LNCAP (cell line): ENCODE measurements around the gene TPM4.

Experiments used
- TF ChIP-seq, protein P1 (sequence below): fragments of 450-650 bp; IDR thresholded peaks from 2 replicates; pipeline ENCODE4 v1.5.1; 2017; ENCODE audit warnings: mild to moderate bottlenecking

Gene TPM4

DNA sequence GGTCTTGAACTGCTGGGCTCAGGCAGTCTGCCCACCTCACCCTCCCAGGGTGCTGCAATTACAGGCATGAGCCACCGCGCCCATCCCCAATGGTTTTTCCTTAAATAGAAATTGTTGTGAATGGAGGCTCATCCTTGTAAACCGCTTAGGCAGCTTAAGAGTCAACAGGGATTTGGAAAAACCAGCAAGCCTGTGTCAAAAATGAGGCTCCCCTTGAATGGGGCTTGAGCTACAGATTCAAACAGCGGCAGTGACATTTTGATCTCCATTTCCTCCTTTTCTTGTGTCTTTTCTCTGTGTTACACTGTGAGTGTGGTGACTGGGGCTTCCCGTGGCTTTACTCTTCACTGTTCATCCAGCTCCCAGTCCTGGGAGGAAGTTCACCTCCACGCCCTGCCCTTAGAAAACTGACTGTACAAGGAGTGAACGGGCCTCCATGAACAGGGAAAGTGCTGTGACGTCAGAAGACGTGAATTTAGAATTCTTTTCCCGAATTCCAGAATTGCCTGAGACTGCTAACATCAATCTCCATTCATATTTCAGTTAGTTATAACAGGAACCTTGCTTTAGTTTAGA, 20.1 kb downstream of the TPM4 start:
- TF ChIP-seq, protein P1, sequence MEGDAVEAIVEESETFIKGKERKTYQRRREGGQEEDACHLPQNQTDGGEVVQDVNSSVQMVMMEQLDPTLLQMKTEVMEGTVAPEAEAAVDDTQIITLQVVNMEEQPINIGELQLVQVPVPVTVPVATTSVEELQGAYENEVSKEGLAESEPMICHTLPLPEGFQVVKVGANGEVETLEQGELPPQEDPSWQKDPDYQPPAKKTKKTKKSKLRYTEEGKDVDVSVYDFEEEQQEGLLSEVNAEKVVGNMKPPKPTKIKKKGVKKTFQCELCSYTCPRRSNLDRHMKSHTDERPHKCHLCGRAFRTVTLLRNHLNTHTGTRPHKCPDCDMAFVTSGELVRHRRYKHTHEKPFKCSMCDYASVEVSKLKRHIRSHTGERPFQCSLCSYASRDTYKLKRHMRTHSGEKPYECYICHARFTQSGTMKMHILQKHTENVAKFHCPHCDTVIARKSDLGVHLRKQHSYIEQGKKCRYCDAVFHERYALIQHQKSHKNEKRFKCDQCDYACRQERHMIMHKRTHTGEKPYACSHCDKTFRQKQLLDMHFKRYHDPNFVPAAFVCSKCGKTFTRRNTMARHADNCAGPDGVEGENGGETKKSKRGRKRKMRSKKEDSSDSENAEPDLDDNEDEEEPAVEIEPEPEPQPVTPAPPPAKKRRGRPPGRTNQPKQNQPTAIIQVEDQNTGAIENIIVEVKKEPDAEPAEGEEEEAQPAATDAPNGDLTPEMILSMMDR: no peak

DNA sequence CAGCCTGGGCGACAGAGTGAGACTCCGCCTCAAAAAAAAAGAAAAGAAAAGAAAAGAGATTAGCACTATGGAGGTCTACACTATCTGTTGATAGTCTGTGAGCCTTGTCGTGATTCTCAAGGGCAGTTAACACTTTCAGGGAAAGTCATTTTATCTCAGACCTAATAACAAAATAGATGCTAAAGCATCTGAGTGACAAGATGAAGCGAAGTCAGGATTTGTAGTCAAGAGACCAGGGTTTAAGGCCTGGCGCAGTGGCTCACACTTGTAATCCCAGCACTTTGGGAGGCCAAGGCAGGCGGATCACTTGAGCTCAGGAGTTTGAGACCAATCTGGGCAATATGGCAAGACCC, 22.1 kb downstream of the TPM4 start:
- TF ChIP-seq, protein P1: no peak

DNA sequence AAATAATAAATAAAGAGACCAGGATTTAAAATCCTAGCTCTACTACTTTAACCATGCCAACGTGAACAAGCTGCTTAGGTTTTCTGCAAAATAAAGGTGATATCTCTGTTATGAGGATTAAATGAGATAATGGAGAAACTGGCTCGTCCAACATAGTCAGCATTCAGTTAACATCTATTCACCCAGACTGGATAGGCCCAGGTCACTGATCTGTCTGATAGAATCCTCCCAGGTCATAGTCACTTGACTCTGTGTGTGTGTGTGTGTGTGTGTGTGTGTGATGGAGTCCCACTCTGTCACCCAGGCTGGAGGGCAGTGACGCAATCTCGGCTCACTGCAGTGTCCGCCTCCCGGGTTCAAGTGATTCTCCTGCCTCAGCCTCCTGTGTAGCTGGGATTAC, 22.5 kb downstream of the TPM4 start:
- TF ChIP-seq, protein P1: no peak

DNA sequence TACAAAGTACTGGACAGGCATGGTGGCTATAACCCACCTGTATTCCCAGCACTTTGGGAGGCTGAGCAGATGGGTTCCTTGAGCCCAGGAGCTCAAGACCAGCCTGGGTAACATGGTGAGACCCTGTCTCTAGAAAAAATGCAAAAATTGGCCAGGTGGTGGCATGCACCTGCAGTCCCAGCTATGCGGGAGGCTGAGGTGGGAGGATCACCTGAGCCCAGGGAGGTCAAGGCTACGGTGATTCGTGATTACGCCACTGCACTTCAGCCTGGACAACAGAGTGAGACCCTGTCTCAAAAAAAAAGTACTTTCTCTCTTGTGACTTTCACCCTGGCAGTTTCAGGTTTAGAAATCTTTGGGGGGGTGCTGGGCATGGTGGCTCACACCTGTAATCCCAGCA, 24.2 kb downstream of the TPM4 start:
- TF ChIP-seq, protein P1: no peak

DNA sequence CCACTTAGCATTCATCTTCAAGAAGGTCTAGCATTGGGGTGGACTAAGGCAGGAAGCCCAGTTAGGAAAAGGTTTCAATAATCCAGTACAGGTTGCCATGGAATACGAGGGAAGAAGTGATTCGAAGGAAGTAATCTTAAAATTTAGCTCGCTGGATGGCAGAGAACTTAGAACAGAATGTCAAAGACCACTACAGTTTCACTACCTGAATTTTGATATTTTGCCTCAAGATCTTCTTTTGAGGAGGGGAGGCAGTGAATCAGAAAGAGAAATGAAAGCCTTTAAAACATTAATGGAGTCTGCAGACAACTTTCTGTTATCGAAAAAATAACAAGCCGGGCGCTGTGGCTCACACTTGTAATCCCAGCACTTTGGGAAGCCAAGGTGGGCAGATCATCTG, 28.4 kb downstream of the TPM4 start:
- TF ChIP-seq, protein P1: no peak

DNA sequence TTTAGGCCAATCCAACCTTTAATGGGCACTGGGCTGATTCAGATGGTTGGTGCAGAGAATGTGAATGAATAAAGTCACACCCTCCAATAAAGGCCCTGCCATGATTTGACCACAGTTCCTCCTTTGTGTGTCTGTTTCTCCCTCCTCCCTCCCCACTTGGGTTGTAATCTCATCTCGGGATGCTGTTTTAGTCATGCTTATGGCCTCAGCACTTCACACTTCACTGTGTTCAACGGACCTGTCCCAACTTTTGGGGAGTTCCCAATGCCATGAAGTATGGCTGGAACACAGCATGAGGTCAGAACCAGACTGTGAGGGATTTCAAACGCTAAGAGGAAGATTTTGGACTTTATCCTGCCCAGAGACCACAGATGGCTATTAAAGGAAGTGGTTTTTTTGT, 29.8 kb downstream of the TPM4 start:
- TF ChIP-seq, protein P1: no peak

DNA sequence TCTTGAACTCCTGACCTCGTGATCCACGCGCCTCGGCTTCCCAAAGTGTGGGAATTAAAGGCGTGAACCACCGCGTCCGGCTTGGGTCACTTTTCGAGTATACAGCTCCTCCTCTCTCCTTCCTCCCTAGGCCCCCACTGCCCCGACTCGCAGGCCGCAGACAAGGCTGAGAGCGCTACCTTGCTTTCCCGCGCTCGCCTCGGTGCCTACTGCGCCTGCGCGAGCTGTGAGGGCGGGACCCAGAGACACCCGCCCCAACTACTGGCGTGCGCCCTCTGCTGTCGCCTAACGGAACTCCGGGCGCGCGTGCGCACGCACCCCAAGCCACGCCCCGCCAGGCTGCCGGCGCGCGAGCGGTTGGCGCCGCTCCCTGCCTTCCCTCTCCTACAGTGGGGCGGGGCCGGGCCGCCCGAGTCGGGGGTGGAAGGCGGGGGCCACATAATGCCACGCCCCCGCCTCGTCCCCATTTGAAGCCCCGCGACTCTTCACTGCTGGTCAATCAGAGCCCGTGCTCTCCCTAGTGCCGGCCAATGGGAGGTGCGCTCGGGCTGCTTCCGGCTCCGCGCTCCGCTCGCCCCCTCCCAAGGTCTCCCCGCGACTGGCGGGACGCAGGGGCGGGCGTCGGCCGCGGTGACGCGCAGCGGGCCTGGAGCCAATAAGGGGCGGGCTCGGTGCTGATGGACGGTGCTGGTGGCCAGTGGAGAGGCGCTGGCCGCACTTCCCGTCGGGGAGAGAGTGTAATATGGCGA, 35.0 kb downstream of the TPM4 start, which contains the start of gene RAB8A:
TSS of gene RAB8A (plus strand) at position 730 of the 749 bp plus-strand sequence. CDS start at position 743, 13 bp downstream.
- TF ChIP-seq, protein P1: peak; percentile 90
